OCI-LY1 (cell line): Measurements from ENCODE around the gene ATXN1L.

Source experiments
- H2AFZ ChIP-seq: fragments of 200-600 bp; sonication (generic), shearing (Covaris generic); 2 replicates; pipeline ENCODE4 v1.6.0; 2014; ENCODE audit warnings: antibody characterized with exemption, mild to moderate bottlenecking, low read length
- H3F3A ChIP-seq: fragments of 200-600 bp; sonication (generic), shearing (Covaris generic); 2 replicates; pipeline ENCODE4 v1.6.0; 2014; ENCODE audit warnings: mild to moderate bottlenecking, antibody characterized with exemption, low read length, moderate library complexity; ENCODE audit not compliant: insufficient read depth
- H3K27ac ChIP-seq: fragments of 200-600 bp; sonication (generic); 2 replicates; pipeline ENCODE4 v1.5.1; 2014; ENCODE audit warnings: low read length, mixed run types, mild to moderate bottlenecking, low read depth; ENCODE audit not compliant: poor library complexity, severe bottlenecking
- H3K27me3 ChIP-seq: fragments of 200-600 bp; sonication (generic); 2 replicates; pipeline ENCODE4 v1.6.0; 2014; ENCODE audit warnings: antibody characterized with exemption, mild to moderate bottlenecking, low read length, moderate library complexity; ENCODE audit not compliant: insufficient read depth
- H3K36me3 ChIP-seq: fragments of 200-600 bp; sonication (generic); 2 replicates; pipeline ENCODE4 v1.6.1; 2014; ENCODE audit warnings: mild to moderate bottlenecking, antibody characterized with exemption, low read length, moderate library complexity, mixed read lengths; ENCODE audit not compliant: insufficient read depth
- H3K4me1 ChIP-seq: fragments of 200-600 bp; sonication (generic); 2 replicates; pipeline ENCODE4 v1.5.1; 2014; ENCODE audit warnings: mild to moderate bottlenecking, low read length, moderate library complexity; ENCODE audit not compliant: insufficient read depth, severe bottlenecking
- H3K4me2 ChIP-seq: fragments of 200-600 bp; sonication (generic), shearing (Covaris generic); 2 replicates; pipeline ENCODE4 v1.6.1; 2014; ENCODE audit warnings: low read length
- H3K4me3 ChIP-seq: fragments of 200-600 bp; sonication (generic); 2 replicates; pipeline ENCODE4 v1.5.1; 2014; ENCODE audit warnings: low read length, low read depth, mild to moderate bottlenecking, mixed read lengths; ENCODE audit not compliant: poor library complexity, severe bottlenecking
- H3K79me2 ChIP-seq: fragments of 200-600 bp; shearing (Covaris generic); 2 replicates; pipeline ENCODE4 v1.6.1; 2016; ENCODE audit warnings: mixed run types, low read length, mixed read lengths; ENCODE audit not compliant: insufficient read depth
- H3K9ac ChIP-seq: fragments of 200-600 bp; sonication (generic), shearing (Covaris generic); 2 replicates; pipeline ENCODE4 v1.6.1; 2014; ENCODE audit warnings: mild to moderate bottlenecking, low read length, mixed read lengths
- H3K9me2 ChIP-seq: fragments of 200-600 bp; sonication (generic), shearing (Covaris generic); 2 replicates; pipeline ENCODE4 v1.6.1; 2014; ENCODE audit warnings: low read depth, mild to moderate bottlenecking, low read length, mixed read lengths
- H3K9me3 ChIP-seq: fragments of 200-600 bp; shearing (Covaris generic); 2 replicates; pipeline ENCODE4 v1.6.1; 2014; ENCODE audit warnings: low read length, mixed read lengths
- H4K20me1 ChIP-seq: fragments of 200-600 bp; sonication (generic), shearing (Covaris generic); 2 replicates; pipeline ENCODE4 v1.6.0; 2016; ENCODE audit warnings: mild to moderate bottlenecking, low read length; ENCODE audit not compliant: insufficient read depth
- EZH2 ChIP-seq: fragments of 200-600 bp; sonication (generic), shearing (Covaris generic); IDR thresholded peaks from 2 replicates; pipeline ENCODE4 v1.8.0; 2017; ENCODE audit warnings: borderline replicate concordance, mixed run types, mild to moderate bottlenecking, antibody characterized with exemption, low read length, moderate library complexity, mixed read lengths
- TF ChIP-seq, protein P1 (sequence below): fragments of 200-600 bp; sonication (generic), shearing (Covaris generic); IDR thresholded peaks from 2 replicates; pipeline ENCODE4 v1.5.1; 2017; ENCODE audit warnings: mild to moderate bottlenecking, antibody characterized with exemption, low read length, moderate library complexity, mixed read lengths

ATXN1L gene

DNA sequence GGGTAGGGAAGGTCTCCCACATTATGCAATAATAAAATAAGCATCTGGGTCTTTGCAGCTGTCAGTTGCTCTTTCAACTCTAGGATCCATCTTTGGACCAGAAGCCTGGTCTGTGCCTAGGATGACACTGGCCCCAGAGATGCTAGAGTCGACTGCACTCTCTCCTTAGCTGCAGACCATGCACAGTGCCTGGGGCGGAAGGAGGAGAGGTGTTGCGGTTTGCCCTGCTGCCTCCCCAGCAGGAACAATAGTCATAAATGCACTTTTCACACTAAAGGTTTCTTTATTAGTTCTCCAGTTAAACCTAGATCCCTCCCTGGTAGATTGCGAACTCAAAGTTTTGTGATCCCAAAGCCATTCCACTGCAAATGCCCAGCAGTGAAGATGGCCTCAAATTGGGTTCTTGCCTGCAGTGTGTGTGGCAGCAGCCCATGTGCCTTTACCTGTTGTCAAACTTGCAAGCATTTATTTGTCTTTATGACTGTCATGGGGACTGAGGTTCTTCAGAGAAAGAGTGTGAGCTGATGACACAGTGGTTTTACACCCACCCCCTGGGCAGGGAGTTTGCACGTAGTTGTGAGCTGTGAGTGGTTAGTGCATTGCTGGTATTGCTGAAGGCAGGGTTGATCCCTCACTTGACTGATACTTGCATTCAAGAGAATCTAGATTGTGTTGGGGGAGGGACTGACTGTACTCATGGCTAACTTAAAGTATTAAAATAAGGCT, 10.3 kb downstream of the ATXN1L start:
- H3K36me3 ChIP-seq = peaks cover 48% of the 10 kb centered on the region

DNA sequence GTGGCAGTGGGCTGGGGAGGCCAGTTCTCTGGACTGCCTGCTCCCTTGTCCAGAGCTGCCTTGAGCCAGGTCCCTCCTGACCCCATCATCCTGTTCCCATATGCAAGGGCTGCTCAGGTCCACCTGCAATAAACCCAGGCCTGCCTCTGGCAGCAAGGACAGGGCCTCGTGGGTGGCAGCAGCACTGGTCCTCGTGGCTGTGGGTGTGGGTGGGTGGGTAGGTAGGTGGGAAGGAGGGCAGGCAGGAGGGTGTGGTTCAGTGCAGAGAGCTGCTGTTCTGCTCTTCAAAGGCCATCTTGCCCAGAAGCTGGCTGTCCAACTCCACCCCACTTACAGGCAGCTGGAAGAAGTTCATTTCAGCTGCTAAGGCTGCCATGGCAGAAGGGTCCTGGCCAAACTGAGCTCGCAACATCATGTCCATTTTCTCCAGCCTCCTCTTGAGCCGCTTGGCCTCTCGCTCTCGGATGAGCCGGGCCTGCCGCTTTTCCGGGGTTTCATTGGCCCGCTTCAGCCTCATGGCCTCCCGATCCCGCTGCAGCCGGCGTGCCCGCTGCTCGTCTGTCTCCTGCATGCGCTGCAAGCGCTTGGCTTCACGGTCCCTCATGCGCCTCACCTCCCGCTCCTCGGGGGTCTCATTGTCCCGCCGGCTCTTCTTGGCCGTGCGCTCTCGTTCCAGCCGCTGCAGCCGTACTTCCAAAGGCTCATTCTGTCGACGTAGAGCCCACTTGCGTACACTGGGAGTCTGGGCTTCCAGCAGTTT, 14.2 kb downstream of the ATXN1L start:
- no peak overlapping the region for H2AFZ ChIP-seq
- H3K27ac ChIP-seq = no peak overlapping the region
- no peaks in the 10 kb centered on the region for H3K9me3 ChIP-seq
- H3K27me3 ChIP-seq = no peaks in the 10 kb centered on the region
- H3F3A ChIP-seq = no peaks in the 10 kb centered on the region
- H3K4me3 ChIP-seq = no peak overlapping the region
- TF ChIP-seq, protein P1, sequence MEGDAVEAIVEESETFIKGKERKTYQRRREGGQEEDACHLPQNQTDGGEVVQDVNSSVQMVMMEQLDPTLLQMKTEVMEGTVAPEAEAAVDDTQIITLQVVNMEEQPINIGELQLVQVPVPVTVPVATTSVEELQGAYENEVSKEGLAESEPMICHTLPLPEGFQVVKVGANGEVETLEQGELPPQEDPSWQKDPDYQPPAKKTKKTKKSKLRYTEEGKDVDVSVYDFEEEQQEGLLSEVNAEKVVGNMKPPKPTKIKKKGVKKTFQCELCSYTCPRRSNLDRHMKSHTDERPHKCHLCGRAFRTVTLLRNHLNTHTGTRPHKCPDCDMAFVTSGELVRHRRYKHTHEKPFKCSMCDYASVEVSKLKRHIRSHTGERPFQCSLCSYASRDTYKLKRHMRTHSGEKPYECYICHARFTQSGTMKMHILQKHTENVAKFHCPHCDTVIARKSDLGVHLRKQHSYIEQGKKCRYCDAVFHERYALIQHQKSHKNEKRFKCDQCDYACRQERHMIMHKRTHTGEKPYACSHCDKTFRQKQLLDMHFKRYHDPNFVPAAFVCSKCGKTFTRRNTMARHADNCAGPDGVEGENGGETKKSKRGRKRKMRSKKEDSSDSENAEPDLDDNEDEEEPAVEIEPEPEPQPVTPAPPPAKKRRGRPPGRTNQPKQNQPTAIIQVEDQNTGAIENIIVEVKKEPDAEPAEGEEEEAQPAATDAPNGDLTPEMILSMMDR = no peak
- no peak for TF ChIP-seq EZH2
- H3K9ac ChIP-seq = no peak overlapping the region
- no peaks in the 10 kb centered on the region for H4K20me1 ChIP-seq
- no peaks in the 10 kb centered on the region for H3K9me2 ChIP-seq
- H3K36me3 ChIP-seq = peaks cover 47% of the 10 kb centered on the region
- no peaks in the 10 kb centered on the region for H3K79me2 ChIP-seq
- H3K4me2 ChIP-seq = no peak overlapping the region
- no peaks in the 10 kb centered on the region for H3K4me1 ChIP-seq

More for the DNA sequence above, 10.3 kb downstream of the ATXN1L start:
- Histone ChIP-seq H4K20me1 (no peaks in the 10 kb centered on the region), H3K9ac (no peak overlapping the region), H3K27ac (no peak overlapping the region), H3K79me2 (no peaks in the 10 kb centered on the region), H3F3A (no peaks in the 10 kb centered on the region), H3K4me1 (peaks cover 17% of the 10 kb centered on the region), H3K4me2 (no peak overlapping the region), H3K4me3 (no peak overlapping the region), H3K9me2 (no peaks in the 10 kb centered on the region), H3K27me3 (no peaks in the 10 kb centered on the region), H3K9me3 (no peaks in the 10 kb centered on the region), H2AFZ (no peak overlapping the region)
- no peak for TF ChIP-seq EZH2
- TF ChIP-seq, protein P1 = no peak

DNA sequence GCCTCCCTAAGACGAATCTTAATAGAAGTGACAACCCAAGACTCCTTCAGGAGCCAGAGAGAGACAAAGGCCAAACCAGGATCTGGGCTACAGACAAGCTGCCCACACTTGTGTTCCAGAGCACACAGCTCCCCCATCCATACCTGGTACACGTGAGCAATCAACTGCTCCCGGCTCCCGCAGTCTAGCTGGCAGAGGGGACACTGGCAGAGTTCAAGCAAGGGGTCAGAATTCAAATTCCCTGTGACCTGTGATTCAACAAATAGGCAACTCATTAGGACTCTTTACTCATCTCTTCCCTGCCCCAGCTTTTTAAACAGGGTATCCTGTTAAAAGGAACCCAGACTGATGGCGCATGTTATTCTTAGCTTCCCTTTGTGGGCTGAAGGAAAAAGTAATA, 18.2 kb downstream of the ATXN1L start:
- no peaks in the 10 kb centered on the region for H3K27me3 ChIP-seq
- H3K9me3 ChIP-seq = no peaks in the 10 kb centered on the region
- no peaks in the 10 kb centered on the region for H3F3A ChIP-seq
- H4K20me1 ChIP-seq = no peaks in the 10 kb centered on the region
- no peaks in the 10 kb centered on the region for H3K9me2 ChIP-seq
- no peak overlapping the region for H3K27ac ChIP-seq
- H3K36me3 ChIP-seq = peaks cover 34% of the 10 kb centered on the region
- no peaks in the 10 kb centered on the region for H3K4me1 ChIP-seq
- no peaks in the 10 kb centered on the region for H3K79me2 ChIP-seq
- no peak overlapping the region for H3K4me2 ChIP-seq
- H3K9ac ChIP-seq = no peak overlapping the region
- H3K4me3 ChIP-seq = no peak overlapping the region
- TF ChIP-seq EZH2 = no peak
- TF ChIP-seq, protein P1 = no peak
- no peak overlapping the region for H2AFZ ChIP-seq
